Raji (cell line): ENCODE measurements around the gene GLCCI1.

Experiments
- POLR2A ChIP-seq: IDR thresholded peaks from 2 replicates; pipeline ENCODE4 v1.6.1; 2011; ENCODE audit warnings: low read depth, low read length, control low read depth; ENCODE audit not compliant: insufficient read depth

Gene GLCCI1

GRCh38 chr7:8092140-8092539, 123.5 kb downstream of the GLCCI1 start:
- TF ChIP-seq POLR2A: no peak

GRCh38 chr7:8094164-8095140, 125.9 kb downstream of the GLCCI1 start:
- no peak for TF ChIP-seq POLR2A

GRCh38 chr7:8103282-8103681, 134.7 kb downstream of the GLCCI1 start:
- no peak for TF ChIP-seq POLR2A

GRCh38 chr7:8105449-8106095, 137.0 kb downstream of the GLCCI1 start:
- TF ChIP-seq POLR2A: no peak

- no peak for TF ChIP-seq POLR2A
These were observed 140.8 kb downstream of the GLCCI1 start for GRCh38 chr7:8109196-8110022.

- no peak for TF ChIP-seq POLR2A
These were observed 142.8 kb downstream of the GLCCI1 start for GRCh38 chr7:8111282-8111960.

GRCh38 chr7:8112685-8113084, 144.1 kb downstream of the GLCCI1 start:
- no peak for TF ChIP-seq POLR2A

- TF ChIP-seq POLR2A: no peak
These were observed 144.6 kb downstream of the GLCCI1 start for GRCh38 chr7:8113184-8113583.

GRCh38 chr7:8114175-8114574, 145.6 kb downstream of the GLCCI1 start:
- TF ChIP-seq POLR2A: 0 out of 2 replicates have a peak, but pooled peaks have one; percentile 25

GRCh38 chr7:8115547-8116402, 147.2 kb downstream of the GLCCI1 start:
- 0 out of 2 replicates have a peak, but pooled peaks have one; percentile 16 for TF ChIP-seq POLR2A

GRCh38 chr7:8117195-8117594, 148.6 kb downstream of the GLCCI1 start:
- TF ChIP-seq POLR2A: no peak

GRCh38 chr7:8119262-8119661, 150.7 kb downstream of the GLCCI1 start:
- TF ChIP-seq POLR2A: no peak

GRCh38 chr7:8120390-8121058, 151.9 kb downstream of the GLCCI1 start:
- TF ChIP-seq POLR2A: no peak

- TF ChIP-seq POLR2A: no peak
These were observed 152.6 kb downstream of the GLCCI1 start for GRCh38 chr7:8121243-8121642.
